ENCODE measurements around the gene PPP1R37.

PPP1R37 gene

DNA sequence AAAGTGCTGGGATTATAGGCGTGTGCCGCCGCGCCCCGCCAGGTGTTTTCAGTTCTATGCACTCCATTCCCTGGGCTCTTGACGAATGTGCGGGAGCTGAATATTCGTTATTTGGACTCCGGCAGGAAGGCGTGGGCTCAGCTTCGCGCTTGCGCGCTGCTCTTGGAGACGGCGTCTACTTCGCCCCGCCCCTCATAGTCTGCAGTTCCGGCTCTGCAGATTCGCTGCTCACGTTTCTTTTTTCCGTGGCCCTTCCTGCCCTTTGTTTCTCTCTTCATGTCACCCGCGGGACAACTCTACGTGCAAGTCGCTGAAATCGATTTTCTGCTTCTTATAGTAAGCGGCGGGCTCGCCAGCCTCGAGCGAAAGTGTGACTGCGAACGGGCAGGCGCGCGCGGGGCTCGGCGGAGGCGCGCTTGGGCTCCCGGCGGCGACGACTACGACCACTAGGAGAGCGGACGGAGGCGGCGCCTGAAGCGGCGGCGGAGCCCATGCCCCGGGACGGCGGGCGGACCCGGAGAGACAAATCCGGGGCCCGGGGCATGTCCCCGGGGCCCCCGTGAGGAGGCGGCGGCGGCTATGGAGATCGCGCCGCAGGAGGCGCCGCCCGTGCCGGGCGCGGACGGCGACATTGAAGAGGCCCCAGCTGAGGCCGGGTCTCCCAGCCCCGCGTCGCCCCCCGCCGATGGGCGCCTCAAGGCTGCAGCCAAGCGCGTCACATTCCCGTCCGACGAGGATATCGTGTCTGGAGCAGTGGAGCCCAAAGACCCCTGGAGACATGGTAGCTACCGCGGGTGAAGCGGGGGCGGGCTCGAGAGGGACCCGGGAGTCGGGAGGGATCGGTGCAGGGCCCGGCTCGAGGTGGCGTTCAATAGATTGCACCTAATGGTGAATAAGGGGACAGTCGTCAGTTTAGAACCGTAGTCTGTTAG lies at the start of gene PPP1R37:
Gene PPP1R37 (plus strand): TSS at position 433 of the 932 bp plus-strand sequence. CDS start 147 bp downstream, at position 580.
- DNase-seq (ENCODE audit: low spot score) = peak; percentile 98

GRCh38 chr19:45045671-45046353 lies 47.2 kb upstream of the PPP1R37 start:
- no peak for DNase-seq (ENCODE audit: low spot score)

DNA sequence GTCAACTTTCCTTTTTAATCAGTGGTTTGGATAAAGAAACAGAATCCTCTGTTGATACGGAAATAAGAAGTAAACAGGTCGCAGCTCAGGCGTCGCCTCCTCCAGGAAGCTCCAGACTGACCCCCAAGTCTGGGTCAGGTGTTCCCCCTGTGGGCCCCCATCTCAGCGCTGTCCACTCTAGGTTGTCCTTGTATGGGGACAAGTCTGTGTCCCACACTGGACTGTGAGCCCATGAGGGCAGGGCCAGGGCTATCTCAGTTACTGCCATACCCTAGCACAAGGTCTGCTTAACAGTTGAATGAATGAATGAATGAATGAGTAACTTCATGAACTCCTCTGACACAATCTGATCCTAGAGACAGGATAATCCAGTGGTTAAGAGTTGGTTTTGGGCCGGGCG lies 46.6 kb upstream of the PPP1R37 start:
- DNase-seq (ENCODE audit: low spot score) = no peak

DNA sequence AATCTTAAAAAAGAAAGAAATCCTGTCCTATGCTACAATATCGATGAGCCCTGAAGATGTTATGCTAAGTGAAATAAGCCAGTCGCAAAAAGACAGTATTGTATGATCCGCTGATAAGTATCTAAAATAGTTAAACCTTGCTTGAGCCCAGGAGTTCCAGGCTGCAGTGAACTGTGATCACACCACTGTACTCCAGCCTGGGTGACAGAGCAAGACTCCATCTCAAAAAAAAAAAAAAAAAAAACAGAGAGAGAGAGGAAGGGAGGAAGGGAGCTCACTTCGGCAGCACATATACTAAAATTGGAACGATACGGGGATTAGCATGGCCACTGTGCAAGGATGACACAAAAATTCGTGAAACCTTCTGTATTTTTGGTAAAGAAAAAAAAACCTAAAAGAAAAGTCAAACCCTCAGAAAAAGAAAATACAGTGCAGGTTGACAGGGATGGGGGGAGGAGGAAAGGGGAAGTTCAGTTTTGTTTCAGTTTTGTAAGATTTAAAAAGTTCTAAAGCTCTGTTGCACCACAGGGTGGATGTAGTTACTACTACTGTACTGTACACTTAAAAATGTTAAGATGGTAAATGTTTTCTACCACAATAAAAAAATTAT lies 45.7 kb upstream of the PPP1R37 start:
- no peak for DNase-seq (ENCODE audit: low spot score)

DNA sequence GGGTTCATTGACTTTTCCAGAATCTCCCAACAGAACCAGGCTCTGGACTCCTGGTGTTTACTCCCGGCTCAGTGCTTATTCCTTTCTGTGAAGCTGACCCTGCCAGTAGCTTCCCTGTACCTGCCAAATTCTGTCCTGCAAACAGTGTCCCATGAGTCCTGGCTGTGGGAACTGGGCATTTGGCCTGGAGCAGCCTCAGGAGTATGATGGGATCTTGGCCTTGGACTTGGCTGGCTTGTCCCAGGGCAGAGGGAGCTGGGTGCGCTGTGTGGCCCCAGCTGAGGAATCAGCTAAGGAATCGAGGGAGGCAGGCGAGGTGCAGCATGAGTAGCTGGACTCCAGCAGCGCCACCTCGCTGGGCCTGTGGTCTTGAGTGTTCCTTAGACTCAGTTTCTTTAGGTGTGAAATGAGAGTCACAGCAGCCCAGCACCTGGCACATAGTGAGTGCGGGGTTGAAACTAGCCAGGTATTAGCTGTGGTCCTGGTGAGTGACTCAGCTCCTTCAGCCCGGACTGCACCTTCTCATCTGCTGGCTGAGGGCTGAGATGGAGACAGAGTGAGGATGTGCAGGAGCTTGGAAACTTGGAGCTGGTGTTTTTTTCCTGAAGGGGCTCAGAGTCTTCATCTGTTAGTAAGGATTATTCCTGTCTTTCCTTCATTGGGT lies 43.8 kb upstream of the PPP1R37 start:
- no peak for DNase-seq (ENCODE audit: low spot score)

- DNase-seq (ENCODE audit: low spot score) = no peak
Measured at GRCh38 chr19:45050036-45050435, 42.9 kb upstream of the PPP1R37 start.

DNA sequence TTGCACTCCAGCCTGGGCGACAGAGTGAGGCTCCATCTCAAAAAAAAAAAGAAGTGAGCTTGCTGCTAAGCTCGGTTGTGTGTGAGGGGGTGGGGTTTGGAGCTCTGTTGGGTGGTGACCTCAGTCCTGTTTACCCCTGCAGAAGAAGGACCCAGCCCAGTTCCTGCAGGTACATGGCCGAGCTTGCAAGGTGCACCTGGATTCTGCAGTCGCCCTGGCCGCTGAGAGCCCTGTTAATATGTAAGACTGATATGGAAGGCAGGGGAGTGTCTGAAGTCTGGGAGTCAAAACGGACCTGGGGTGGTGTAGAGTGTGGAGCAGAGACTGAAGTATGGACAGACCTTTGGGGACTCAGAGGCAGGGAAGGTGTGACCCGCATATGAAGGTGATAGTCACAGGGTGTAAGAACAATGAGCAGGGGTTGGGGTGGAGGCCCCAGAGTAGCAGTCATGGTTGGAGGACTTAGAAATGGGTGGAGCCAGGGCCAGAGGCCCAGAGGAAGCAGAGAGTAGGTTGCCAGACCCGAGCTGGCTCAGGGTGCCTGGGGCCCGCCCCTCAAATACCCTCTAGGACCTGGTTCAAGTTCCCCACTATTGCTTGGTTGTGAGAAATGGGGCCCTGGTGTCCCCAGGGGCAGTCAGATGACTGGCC lies 40.9 kb upstream of the PPP1R37 start:
- DNase-seq (ENCODE audit: low spot score) = no peak

- no peak for DNase-seq (ENCODE audit: low spot score)
Measured at GRCh38 chr19:45056831-45057230, 36.1 kb upstream of the PPP1R37 start.

DNA sequence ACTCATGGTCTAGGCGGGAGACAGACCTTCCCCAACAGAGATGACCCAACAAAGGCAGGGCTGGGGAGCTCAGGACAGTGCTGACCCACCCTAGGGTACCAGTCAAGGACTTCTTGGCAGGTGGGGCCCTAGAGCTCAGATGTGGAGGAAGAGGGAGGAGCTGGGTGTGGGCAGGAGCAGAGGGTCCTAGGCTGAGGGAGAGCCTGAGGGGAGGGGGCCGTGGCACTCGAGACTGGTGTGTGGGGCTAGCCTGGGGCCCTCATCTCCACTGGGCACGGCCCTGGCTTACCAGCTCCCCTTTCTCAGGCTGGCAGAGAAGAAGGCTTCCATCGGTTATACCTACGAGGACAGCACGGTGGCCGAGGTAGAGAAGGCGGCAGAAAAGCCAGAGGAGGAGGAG lies 35.5 kb upstream of the PPP1R37 start:
- DNase-seq (ENCODE audit: low spot score) = no peak

DNA sequence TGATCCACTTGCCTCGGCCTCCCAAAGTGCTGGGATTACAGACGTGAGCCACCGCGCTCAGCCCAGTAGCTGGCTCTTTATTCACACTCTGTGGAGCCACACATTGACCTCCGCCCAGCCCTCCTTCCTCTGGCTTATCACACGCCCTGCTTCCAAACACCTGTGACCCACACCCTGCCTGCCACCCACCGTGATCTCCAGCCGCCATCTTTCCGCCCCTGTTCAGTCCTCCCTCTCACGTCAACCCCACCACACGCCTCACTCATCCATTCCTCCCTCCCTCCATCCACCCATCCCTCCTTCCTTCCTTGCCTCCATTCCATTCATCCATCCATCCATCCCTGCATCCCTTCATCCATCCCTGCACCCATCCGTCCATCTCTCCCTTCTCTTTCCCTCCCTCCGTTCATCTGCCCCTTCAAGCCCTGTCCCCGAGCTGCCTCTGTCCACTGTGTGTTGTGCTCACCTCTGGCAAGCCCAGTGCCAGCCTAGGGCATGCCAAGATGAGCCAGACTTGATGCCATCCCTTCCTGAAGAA lies 34.3 kb upstream of the PPP1R37 start:
- DNase-seq (ENCODE audit: low spot score) = no peak

DNA sequence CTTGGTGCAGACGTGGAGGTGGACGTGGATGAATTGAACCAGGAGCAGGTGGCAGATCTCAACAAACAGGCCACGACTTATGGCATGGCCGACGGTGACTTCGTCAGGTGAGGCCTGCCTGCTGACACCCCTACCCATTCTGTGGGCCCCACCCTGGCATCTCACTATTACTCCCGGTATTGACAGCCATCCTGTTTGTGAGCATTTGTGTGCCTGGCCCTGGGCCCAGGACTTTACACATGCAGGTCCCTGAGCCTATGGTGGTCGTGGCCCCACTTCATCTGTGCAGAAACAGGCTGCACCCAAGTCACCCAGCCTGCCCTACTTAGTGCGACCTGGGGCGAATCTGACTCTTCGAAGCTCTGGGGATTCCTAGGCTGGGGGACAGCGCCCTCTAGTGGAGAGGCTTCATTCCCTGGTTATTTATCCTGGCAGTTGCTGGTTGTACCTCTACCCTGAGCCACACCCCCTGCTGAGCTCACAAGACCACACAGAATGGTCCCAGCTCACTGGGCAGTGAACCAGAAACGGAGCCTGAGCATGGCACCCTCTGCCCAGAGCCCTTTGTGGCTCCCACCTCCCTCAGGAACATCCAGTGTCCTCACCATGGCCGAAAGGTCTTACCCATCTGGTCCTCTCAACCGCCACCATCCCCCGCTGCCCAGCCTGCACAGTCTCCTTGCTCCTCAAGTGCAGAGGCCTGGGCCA lies 33.6 kb upstream of the PPP1R37 start:
- DNase-seq (ENCODE audit: low spot score) = peak; percentile 72

- DNase-seq (ENCODE audit: low spot score) = no peak
Measured at GRCh38 chr19:45061965-45062364, 31.0 kb upstream of the PPP1R37 start.

- DNase-seq (ENCODE audit: low spot score) = no peak
Measured at GRCh38 chr19:45063851-45064801, 28.9 kb upstream of the PPP1R37 start.

- no peak for DNase-seq (ENCODE audit: low spot score)
Measured at GRCh38 chr19:45066921-45067661, 25.9 kb upstream of the PPP1R37 start.

DNA sequence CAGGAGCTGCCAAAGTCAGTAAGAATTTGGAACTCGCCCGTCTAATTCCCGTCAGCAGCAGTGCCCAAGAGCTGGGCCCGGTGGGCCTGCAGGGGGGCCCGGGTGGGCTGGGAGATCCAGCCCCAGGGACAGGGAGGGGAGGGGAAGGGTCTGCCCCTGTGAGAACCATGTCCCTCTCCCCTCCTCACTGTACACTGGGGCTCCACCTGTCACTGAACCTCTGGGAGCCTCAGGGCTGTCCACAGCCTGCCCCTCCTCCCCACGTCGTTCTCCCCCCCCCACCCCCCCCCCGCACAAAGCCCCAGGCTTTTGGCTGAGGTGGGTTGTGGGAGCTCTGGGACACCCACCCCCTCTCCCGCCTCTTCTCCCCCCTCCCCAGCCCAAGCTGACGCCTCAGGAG lies 24.9 kb upstream of the PPP1R37 start:
- DNase-seq (ENCODE audit: low spot score) = no peak

DNA sequence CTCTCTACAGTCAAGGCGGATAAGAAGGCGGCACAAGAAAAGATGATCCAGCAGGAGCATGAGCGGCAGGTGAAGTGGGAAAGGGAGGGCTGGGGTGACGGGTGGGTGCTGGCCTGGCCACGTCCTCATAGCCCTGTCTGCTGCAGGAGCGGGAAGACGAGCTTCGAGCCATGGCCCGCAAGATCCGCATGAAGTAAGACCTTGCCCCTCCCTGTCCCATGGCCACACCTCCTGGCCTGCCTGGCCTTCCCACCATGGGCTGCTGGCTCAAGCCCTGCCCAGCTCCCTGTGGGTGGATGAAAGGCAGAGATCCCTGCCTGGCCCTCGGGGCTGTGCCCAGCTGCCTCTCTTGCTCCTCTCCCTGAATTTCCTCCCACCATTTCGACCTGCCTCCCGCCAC lies 23.9 kb upstream of the PPP1R37 start:
- peak; percentile 73 for DNase-seq (ENCODE audit: low spot score)

GRCh38 chr19:45070214-45070613 lies 22.8 kb upstream of the PPP1R37 start:
- DNase-seq (ENCODE audit: low spot score) = no peak

GRCh38 chr19:45070861-45071544 lies 22.0 kb upstream of the PPP1R37 start:
- no peak for DNase-seq (ENCODE audit: low spot score)
